ENCODE results near the gene NOS1AP.

- TF ChIP-seq CTCF (IDR thresholded peaks at IDR 0.05; ENCODE audit: low read length) (no peak), EZH2phosphoT487 (IDR thresholded peaks at IDR 0.05; ENCODE audit: low read length) (no peak), EZH2 (optimal IDR thresholded peaks at IDR 0.05; ENCODE audit: low read depth, low read length) (no peak)
Measured at GRCh38 chr1:162179121-162179520, 109.6 kb downstream of the NOS1AP start.
